HL-60/S4 treated with phorbol 12-myristate 13-acetate at 8.2 ng/mL for 4 days and 3 days (cell line): ENCODE measurements around the gene SH3GL1.
"Not testable (repeated sequence)": the region's sequence is repeated elsewhere in the genome, so short reads cannot be mapped to it uniquely, and the experiment has no call there.

ENCODE experiments used
- in situ Hi-C: fragments of 300-500 bp; cut with MboI; formaldehyde crosslinking; loops from 2 replicates; pipeline ENCODE4 v1.15.0; 2022; ENCODE audit warnings: low sequenced_read_pairs

The SH3GL1 gene

GRCh38 chr19:4363571-4364304 is 36.6 kb downstream of the SH3GL1 start:
- in situ Hi-C loops, result no loop called here

GRCh38 chr19:4362831-4363545 is 37.4 kb downstream of the SH3GL1 start:
- in situ Hi-C loops, result no loop called here

- in situ Hi-C loops, result no loop called here
Measured at GRCh38 chr19:4362101-4362828, 38.1 kb downstream of the SH3GL1 start.

GRCh38 chr19:4361152-4362046 is 38.9 kb downstream of the SH3GL1 start:
- in situ Hi-C loops, result no loop called here

- in situ Hi-C loops, result no loop called here
Measured at GRCh38 chr19:4360641-4361151, 39.7 kb downstream of the SH3GL1 start.

GRCh38 chr19:4360081-4360569 is 40.2 kb downstream of the SH3GL1 start:
- in situ Hi-C loops, result no loop called here

- in situ Hi-C loops, result no loop called here
Measured at GRCh38 chr19:4359627-4360000, 40.7 kb downstream of the SH3GL1 start.

GRCh38 chr19:4358709-4359626 is 41.4 kb downstream of the SH3GL1 start:
- in situ Hi-C loops, result no loop called here

- in situ Hi-C loops, result no loop called here
Measured at GRCh38 chr19:4357921-4358326, 42.4 kb downstream of the SH3GL1 start.

- in situ Hi-C loops, result no loop called here
Measured at GRCh38 chr19:4357095-4357797, 43.1 kb downstream of the SH3GL1 start.

- in situ Hi-C loops, result no loop called here
Measured at GRCh38 chr19:4354897-4355296, 45.5 kb downstream of the SH3GL1 start.

- in situ Hi-C loops, result no loop called here
Measured at GRCh38 chr19:4354282-4354681, 46.1 kb downstream of the SH3GL1 start.

GRCh38 chr19:4352701-4353121 is 47.6 kb downstream of the SH3GL1 start:
- in situ Hi-C loops, result no loop called here

GRCh38 chr19:4350726-4351125 is 49.6 kb downstream of the SH3GL1 start:
- in situ Hi-C loops, result no loop called here

- in situ Hi-C loops, result no loop called here
Measured at GRCh38 chr19:4350111-4350510, 50.2 kb downstream of the SH3GL1 start.

- in situ Hi-C loops, result not testable (repeated sequence)
Measured at GRCh38 chr19:4349225-4349624, 51.1 kb downstream of the SH3GL1 start.

GRCh38 chr19:4347521-4347920 is 52.8 kb downstream of the SH3GL1 start:
- in situ Hi-C loops, result no loop called here

GRCh38 chr19:4346020-4346383 is 54.3 kb downstream of the SH3GL1 start:
- in situ Hi-C loops, result no loop called here
